ENCODE data around the gene MUC5AC.

The MUC5AC gene

GRCh38 chr11:1229471-1230120 lies 71.8 kb downstream of the MUC5AC start:
- Mint-ChIP-seq H3K9me3 (ENCODE audit: low read depth) (no peaks in the 10 kb centered on the region), H3K27me3 (no peaks in the 10 kb centered on the region), H3K27ac (no peak overlapping the region), H3K4me3 (no peak overlapping the region), H3K36me3 (no peaks in the 10 kb centered on the region), H3K4me1 (ENCODE audit: low read depth) (no peaks in the 10 kb centered on the region)

- Mint-ChIP-seq H3K27ac (no peak overlapping the region), H3K4me3 (no peak overlapping the region), H3K4me1 (ENCODE audit: low read depth) (no peaks in the 10 kb centered on the region), H3K9me3 (ENCODE audit: low read depth) (no peaks in the 10 kb centered on the region), H3K27me3 (no peaks in the 10 kb centered on the region), H3K36me3 (no peaks in the 10 kb centered on the region)
These were observed 72.3 kb downstream of the MUC5AC start for GRCh38 chr11:1230121-1230455.

GRCh38 chr11:1230456-1231395 lies 73.0 kb downstream of the MUC5AC start:
- no peaks in the 10 kb centered on the region for H3K27me3 Mint-ChIP-seq
- no peaks in the 10 kb centered on the region for H3K4me1 Mint-ChIP-seq (ENCODE audit: low read depth)
- H3K27ac Mint-ChIP-seq = no peak overlapping the region
- H3K36me3 Mint-ChIP-seq = no peaks in the 10 kb centered on the region
- H3K9me3 Mint-ChIP-seq (ENCODE audit: low read depth) = no peaks in the 10 kb centered on the region
- no peak overlapping the region for H3K4me3 Mint-ChIP-seq

GRCh38 chr11:1231396-1232020 lies 73.8 kb downstream of the MUC5AC start:
- Mint-ChIP-seq H3K27me3 (no peaks in the 10 kb centered on the region), H3K27ac (no peak overlapping the region), H3K36me3 (no peaks in the 10 kb centered on the region), H3K4me3 (no peak overlapping the region), H3K4me1 (ENCODE audit: low read depth) (no peaks in the 10 kb centered on the region), H3K9me3 (ENCODE audit: low read depth) (no peaks in the 10 kb centered on the region)

- no peaks in the 10 kb centered on the region for H3K4me1 Mint-ChIP-seq (ENCODE audit: low read depth)
- no peak overlapping the region for H3K4me3 Mint-ChIP-seq
- H3K27me3 Mint-ChIP-seq = no peaks in the 10 kb centered on the region
- no peaks in the 10 kb centered on the region for H3K9me3 Mint-ChIP-seq (ENCODE audit: low read depth)
- H3K27ac Mint-ChIP-seq = no peak overlapping the region
- no peaks in the 10 kb centered on the region for H3K36me3 Mint-ChIP-seq
These were observed 74.5 kb downstream of the MUC5AC start for GRCh38 chr11:1232021-1232882.

- H3K4me1 Mint-ChIP-seq (ENCODE audit: low read depth) = no peaks in the 10 kb centered on the region
- no peak overlapping the region for H3K27ac Mint-ChIP-seq
- H3K4me3 Mint-ChIP-seq = no peak overlapping the region
- H3K36me3 Mint-ChIP-seq = no peaks in the 10 kb centered on the region
- H3K27me3 Mint-ChIP-seq = no peaks in the 10 kb centered on the region
- no peaks in the 10 kb centered on the region for H3K9me3 Mint-ChIP-seq (ENCODE audit: low read depth)
These were observed 75.1 kb downstream of the MUC5AC start for GRCh38 chr11:1232883-1233321.

GRCh38 chr11:1233351-1234053 lies 75.7 kb downstream of the MUC5AC start:
- H3K27ac Mint-ChIP-seq = no peak overlapping the region
- no peaks in the 10 kb centered on the region for H3K9me3 Mint-ChIP-seq (ENCODE audit: low read depth)
- H3K4me1 Mint-ChIP-seq (ENCODE audit: low read depth) = no peaks in the 10 kb centered on the region
- H3K36me3 Mint-ChIP-seq = no peaks in the 10 kb centered on the region
- H3K27me3 Mint-ChIP-seq = no peaks in the 10 kb centered on the region
- no peak overlapping the region for H3K4me3 Mint-ChIP-seq

- Mint-ChIP-seq H3K4me1 (ENCODE audit: low read depth) (no peaks in the 10 kb centered on the region), H3K27ac (no peak overlapping the region), H3K9me3 (ENCODE audit: low read depth) (no peaks in the 10 kb centered on the region), H3K4me3 (no peak overlapping the region), H3K36me3 (no peaks in the 10 kb centered on the region), H3K27me3 (no peaks in the 10 kb centered on the region)
These were observed 76.4 kb downstream of the MUC5AC start for GRCh38 chr11:1234054-1234720.

GRCh38 chr11:1234771-1235305 lies 77.1 kb downstream of the MUC5AC start:
- H3K36me3 Mint-ChIP-seq = no peaks in the 10 kb centered on the region
- H3K4me1 Mint-ChIP-seq (ENCODE audit: low read depth) = no peaks in the 10 kb centered on the region
- H3K27ac Mint-ChIP-seq = no peak overlapping the region
- H3K27me3 Mint-ChIP-seq = no peaks in the 10 kb centered on the region
- H3K9me3 Mint-ChIP-seq (ENCODE audit: low read depth) = no peaks in the 10 kb centered on the region
- no peak overlapping the region for H3K4me3 Mint-ChIP-seq

- Mint-ChIP-seq H3K4me3 (no peak overlapping the region), H3K4me1 (ENCODE audit: low read depth) (no peaks in the 10 kb centered on the region), H3K36me3 (no peaks in the 10 kb centered on the region), H3K27me3 (no peaks in the 10 kb centered on the region), H3K9me3 (ENCODE audit: low read depth) (no peaks in the 10 kb centered on the region), H3K27ac (no peak overlapping the region)
These were observed 77.7 kb downstream of the MUC5AC start for GRCh38 chr11:1235306-1235900.

- H3K27ac Mint-ChIP-seq = no peak overlapping the region
These were observed 78.2 kb downstream of the MUC5AC start for GRCh38 chr11:1235901-1236315.

GRCh38 chr11:1236316-1237127 lies 78.8 kb downstream of the MUC5AC start:
- no peaks in the 10 kb centered on the region for H3K36me3 Mint-ChIP-seq
- H3K27me3 Mint-ChIP-seq = no peaks in the 10 kb centered on the region
- no peaks in the 10 kb centered on the region for H3K4me1 Mint-ChIP-seq (ENCODE audit: low read depth)
- H3K4me3 Mint-ChIP-seq = no peak overlapping the region
- H3K27ac Mint-ChIP-seq = no peak overlapping the region
- no peaks in the 10 kb centered on the region for H3K9me3 Mint-ChIP-seq (ENCODE audit: low read depth)

More at GRCh38 chr11:1235901-1236315, 78.2 kb downstream of the MUC5AC start:
- H3K27me3 Mint-ChIP-seq = no peaks in the 10 kb centered on the region
- H3K4me1 Mint-ChIP-seq (ENCODE audit: low read depth) = no peaks in the 10 kb centered on the region
- H3K9me3 Mint-ChIP-seq (ENCODE audit: low read depth) = no peaks in the 10 kb centered on the region
- no peaks in the 10 kb centered on the region for H3K36me3 Mint-ChIP-seq
- H3K4me3 Mint-ChIP-seq = no peak overlapping the region
